ENCODE results near the gene ARGLU1.

DNA sequence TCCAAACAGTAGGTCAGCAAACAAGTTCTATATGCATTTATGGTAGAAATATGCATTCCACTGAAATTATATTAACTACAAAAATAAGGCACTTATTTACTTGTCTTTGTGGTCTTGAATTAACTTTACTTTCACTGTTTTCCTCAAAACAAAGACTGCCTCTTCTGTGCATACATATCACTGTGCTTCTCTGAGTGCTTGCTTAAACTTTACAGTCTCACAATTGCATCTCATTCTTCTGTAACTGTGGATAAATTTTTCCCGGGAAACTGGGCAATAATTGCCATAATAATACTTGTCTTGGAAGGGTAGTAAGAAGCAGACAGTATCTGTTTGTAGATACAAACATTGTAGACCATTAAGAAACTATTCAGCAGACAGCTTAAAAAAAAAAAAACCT is 70.9 kb downstream of the ARGLU1 start:
- TF ChIP-seq, protein P1, sequence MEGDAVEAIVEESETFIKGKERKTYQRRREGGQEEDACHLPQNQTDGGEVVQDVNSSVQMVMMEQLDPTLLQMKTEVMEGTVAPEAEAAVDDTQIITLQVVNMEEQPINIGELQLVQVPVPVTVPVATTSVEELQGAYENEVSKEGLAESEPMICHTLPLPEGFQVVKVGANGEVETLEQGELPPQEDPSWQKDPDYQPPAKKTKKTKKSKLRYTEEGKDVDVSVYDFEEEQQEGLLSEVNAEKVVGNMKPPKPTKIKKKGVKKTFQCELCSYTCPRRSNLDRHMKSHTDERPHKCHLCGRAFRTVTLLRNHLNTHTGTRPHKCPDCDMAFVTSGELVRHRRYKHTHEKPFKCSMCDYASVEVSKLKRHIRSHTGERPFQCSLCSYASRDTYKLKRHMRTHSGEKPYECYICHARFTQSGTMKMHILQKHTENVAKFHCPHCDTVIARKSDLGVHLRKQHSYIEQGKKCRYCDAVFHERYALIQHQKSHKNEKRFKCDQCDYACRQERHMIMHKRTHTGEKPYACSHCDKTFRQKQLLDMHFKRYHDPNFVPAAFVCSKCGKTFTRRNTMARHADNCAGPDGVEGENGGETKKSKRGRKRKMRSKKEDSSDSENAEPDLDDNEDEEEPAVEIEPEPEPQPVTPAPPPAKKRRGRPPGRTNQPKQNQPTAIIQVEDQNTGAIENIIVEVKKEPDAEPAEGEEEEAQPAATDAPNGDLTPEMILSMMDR (IDR thresholded peaks at IDR 0.05) = no peak
- no peak for TF ChIP-seq ZFX (IDR thresholded peaks at IDR 0.05; ENCODE audit: borderline replicate concordance)

Data from 22Rv1 (cell line).